Pancreas (tissue), 10 donors: ENCODE measurements around the gene CFAP119. TPM values are rescaled to one million over a fixed set of nuclear protein-coding genes. Genes with fewer than 3 reads are reported as not detected.

Experiments
- ATAC-seq, 4 donors: fragments of 200-7000 bp; cut with Tn5 transposase; one replicate each; pipeline versions ENCODE4 v1.8.0 to v1.9.1; 2020; ENCODE audit warnings: mild to moderate bottlenecking in 4 of 4, moderate library complexity in 4 of 4
- DNase-seq, 6 donors: peaks; one replicate each; pipeline ENCODE4 v3.0.0-alpha.2; 2020
- FAIRE-seq: peaks from 2 replicates; lab custom pipeline; 2012; peaks lifted over from hg19 to GRCh38; lab: Jason Lieb, UNC
- H3K27ac ChIP-seq, 4 donors: fragments of 200-600 bp; sonication (generic); 1 replicate in 3 of 4; 2 replicates in 1 of 4; pipeline versions ENCODE4 v1.5.0 to v1.8.0; 2020
- H3K27me3 ChIP-seq, 4 donors: fragments of 200-600 bp; one replicate each; pipeline ENCODE4 v1.8.0; 2021
- H3K36me3 ChIP-seq, 3 donors: fragments of 200-600 bp; sonication (generic) in 1 of 3; one replicate each; pipeline versions ENCODE4 v1.5.0 to v1.8.0; 2020 to 2021
- H3K4me1 ChIP-seq, 3 donors: fragments of 200-600 bp; one replicate each; pipeline ENCODE4 v1.8.0; 2021
- H3K4me3 ChIP-seq, 4 donors: fragments of 200-600 bp; sonication (generic) in 2 of 4; one replicate each; pipeline versions ENCODE4 v1.5.0 to v1.8.0; 2020 to 2021
- H3K9me3 ChIP-seq, 4 donors: fragments of 200-600 bp; one replicate each; pipeline ENCODE4 v1.8.0; 2021
- WGBS, 2 donors: extraction: QIAGEN DNeasy Blood & Tissue Kit; methylation state at CpG; one replicate each; pipeline ENCODE4 v1.1.7; 2013; 5-methylcytosine and 5-hydroxymethylcytosine counted together
- intact Hi-C, 3 donors: fragments of 100-400 bp; cut with DNase I; formaldehyde crosslinking; loops; one replicate each; pipeline versions ENCODE4 v1.11.1 to v1.14.2; 2022
- polyA plus RNA-seq, 2 donors: library from polyadenylated mRNA; stranded (reverse); fragments of 200-250 nt; gene quantifications; one replicate each; pipeline ENCODE4 v1.2.3, GENCODE V29; 2013
- total RNA-seq, 6 donors: library from RNA; stranded (reverse); fragmentation: NEBNext Ultra II Directional in 4 of 6; extraction: Animal tissue kit (Norgen Biotek cat#: 25700) in 4 of 6; gene quantifications; one replicate each; pipeline versions ENCODE4 v1.2.1 to v1.2.4, GENCODE V29; 2021 to 2023
- TF ChIP-seq, protein P1 (sequence below), 4 donors: fragments of 200-600 bp; sonication (generic) in 3 of 4; IDR thresholded peaks; one replicate each; pipeline versions ENCODE4 v1.5.0 to v1.8.0; 2021; ENCODE audit warnings: antibody characterized with exemption in 4 of 4
- donor health status: healthy with polysubstance abuse.
- donor health status: DM: no; HTN: no; CAD: no; lungs with moderate emphysema.
- donor health status: DM: no; HTN: no; CAD: no.
- donor health status: control.
- donor health status: control.
- donor health status: Bipolar disorder and iron deficiency.
- donor health status: DM: yes; HTN: yes; CAD: no.
- donor health status: DM: no; HTN: no; CAD: no.
- donor health status: DM: no; HTN: no; CAD: no.
- donor health status: DM: yes; HTN: yes; CAD: no.

CFAP119 gene
- total and polyA plus RNA-seq, 8 donors: 1.7 to 32.1 (median 3.4) TPM

DNA sequence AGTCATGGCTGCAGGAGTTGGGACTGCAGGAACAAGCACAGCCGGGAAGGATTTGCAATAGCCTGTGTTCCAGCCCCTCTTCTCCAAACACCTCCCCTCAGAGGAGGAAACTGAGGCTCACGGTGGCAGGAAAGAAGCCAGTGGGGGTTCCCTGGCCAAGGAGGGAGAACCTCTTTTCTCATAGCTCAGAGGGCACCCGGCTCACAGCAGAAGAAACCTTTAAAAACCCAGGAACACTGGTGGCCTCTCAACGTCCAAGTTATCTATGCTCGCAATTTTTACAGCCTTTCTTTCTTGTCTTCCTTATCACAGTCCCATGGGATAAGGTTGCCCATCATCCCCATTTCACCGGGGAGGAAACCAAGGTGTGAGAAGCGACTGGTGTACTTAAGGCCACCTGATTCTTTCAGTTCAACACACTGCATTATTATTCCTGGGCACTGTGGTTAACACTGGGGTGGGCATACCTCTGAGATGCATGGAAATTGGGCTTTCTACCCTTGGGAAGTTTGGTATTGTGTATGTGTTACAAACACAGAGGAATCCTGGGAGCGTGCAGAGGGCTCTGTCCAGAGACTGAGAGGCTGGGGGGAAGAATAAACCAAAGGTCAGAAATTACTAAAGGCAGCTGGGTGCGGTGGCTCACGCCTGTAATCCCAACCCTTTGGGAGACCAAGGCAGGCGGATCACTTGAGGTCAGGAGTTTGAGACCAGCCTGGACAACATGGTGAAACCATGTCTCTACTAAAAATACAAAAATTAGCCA, 25.9 kb upstream of the CFAP119 start:
- Histone ChIP-seq H3K27me3 (no peaks in the 10 kb centered on the region), H3K9me3 (no peaks in the 10 kb centered on the region), H3K4me1 (peaks cover 0 to 6% (median 0%) of the 10 kb centered on the region in 3 donors), H3K27ac (peak overlapping the region in 3 of 4 donors; percentile 60 to 74 (median 70)), H3K4me3 (peak overlapping the region; percentile 89 to 97 (median 94)), H3K36me3 (peaks cover 0 to 2% (median under 1%) of the 10 kb centered on the region in 3 donors)
- no peak for DNase-seq
- 49 to 54% methylated on average over 11 of the region's 11 CpGs for WGBS, 2 donors
- FAIRE-seq: no peak
- TF ChIP-seq, protein P1, sequence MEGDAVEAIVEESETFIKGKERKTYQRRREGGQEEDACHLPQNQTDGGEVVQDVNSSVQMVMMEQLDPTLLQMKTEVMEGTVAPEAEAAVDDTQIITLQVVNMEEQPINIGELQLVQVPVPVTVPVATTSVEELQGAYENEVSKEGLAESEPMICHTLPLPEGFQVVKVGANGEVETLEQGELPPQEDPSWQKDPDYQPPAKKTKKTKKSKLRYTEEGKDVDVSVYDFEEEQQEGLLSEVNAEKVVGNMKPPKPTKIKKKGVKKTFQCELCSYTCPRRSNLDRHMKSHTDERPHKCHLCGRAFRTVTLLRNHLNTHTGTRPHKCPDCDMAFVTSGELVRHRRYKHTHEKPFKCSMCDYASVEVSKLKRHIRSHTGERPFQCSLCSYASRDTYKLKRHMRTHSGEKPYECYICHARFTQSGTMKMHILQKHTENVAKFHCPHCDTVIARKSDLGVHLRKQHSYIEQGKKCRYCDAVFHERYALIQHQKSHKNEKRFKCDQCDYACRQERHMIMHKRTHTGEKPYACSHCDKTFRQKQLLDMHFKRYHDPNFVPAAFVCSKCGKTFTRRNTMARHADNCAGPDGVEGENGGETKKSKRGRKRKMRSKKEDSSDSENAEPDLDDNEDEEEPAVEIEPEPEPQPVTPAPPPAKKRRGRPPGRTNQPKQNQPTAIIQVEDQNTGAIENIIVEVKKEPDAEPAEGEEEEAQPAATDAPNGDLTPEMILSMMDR (IDR thresholded peaks at IDR 0.05): no peak
- intact Hi-C loops: no loop called here
- ATAC-seq: peak in 3 of 4 donors; percentile 4 to 14 (median 11)

DNA sequence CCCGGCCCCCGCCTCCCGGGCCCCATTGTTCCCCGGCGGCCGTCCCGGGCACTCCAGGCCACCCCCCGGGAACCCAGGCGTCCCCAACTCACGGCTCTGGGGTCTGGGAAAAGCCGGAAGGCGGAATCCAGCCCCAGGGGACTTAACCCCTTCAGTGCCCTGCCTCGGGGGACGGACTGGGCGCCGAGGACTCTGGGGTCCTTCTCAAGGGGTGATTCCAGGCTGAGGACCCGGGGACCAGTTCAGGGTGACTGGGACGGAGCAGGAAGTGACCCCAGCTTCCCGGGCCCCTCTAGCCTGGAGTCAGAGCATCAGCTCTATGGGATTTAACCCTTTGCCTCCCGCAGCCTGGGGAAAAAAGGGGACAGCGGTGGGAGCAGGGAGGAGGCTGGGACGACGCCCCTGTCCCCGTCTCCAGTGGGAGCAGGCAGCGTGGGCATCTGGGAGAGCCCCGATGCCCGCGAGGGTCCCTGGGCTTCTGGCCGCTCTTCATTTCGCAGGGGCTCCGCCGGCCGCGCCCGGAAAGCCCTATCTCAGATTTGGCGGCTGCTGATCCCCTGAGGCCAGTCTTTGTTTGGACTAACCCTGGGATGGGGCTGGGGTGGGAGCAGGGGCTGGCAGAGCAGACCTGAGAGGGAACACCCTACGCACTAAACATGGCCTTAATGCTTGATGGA, 25.2 kb upstream of the CFAP119 start, which contains the start of gene ZNF629:
ZNF629 (minus strand) TSS at position 270 of the 677 bp plus-strand sequence. CDS start 2,723 bp downstream, outside the sequence.
- FAIRE-seq: no peak
- WGBS, 2 donors: 0 to 1% methylated on average over 35 to 37 of the region's 37 CpGs
- DNase-seq: peak; percentile 69 to 89 (median 71)
- peak; percentile 87 to 94 (median 91) for ATAC-seq
- TF ChIP-seq, protein P1 (IDR thresholded peaks at IDR 0.05): no peak
- intact Hi-C loops: no loop called here
- H3K4me3 ChIP-seq: peak within 1 kb of the TSS; percentile 89 to 97 (median 94)
- H3K9me3 ChIP-seq: no peaks in the 10 kb centered on the region
- H3K36me3 ChIP-seq: peaks cover 0 to 9% (median 6%) of the 10 kb centered on the region in 3 donors
- peaks cover 0 to 6% (median 0%) of the 10 kb centered on the region in 3 donors for H3K4me1 ChIP-seq
- peak within 1 kb of the TSS; percentile 60 to 74 (median 70) for H3K27ac ChIP-seq
- no peaks in the 10 kb centered on the region for H3K27me3 ChIP-seq

DNA sequence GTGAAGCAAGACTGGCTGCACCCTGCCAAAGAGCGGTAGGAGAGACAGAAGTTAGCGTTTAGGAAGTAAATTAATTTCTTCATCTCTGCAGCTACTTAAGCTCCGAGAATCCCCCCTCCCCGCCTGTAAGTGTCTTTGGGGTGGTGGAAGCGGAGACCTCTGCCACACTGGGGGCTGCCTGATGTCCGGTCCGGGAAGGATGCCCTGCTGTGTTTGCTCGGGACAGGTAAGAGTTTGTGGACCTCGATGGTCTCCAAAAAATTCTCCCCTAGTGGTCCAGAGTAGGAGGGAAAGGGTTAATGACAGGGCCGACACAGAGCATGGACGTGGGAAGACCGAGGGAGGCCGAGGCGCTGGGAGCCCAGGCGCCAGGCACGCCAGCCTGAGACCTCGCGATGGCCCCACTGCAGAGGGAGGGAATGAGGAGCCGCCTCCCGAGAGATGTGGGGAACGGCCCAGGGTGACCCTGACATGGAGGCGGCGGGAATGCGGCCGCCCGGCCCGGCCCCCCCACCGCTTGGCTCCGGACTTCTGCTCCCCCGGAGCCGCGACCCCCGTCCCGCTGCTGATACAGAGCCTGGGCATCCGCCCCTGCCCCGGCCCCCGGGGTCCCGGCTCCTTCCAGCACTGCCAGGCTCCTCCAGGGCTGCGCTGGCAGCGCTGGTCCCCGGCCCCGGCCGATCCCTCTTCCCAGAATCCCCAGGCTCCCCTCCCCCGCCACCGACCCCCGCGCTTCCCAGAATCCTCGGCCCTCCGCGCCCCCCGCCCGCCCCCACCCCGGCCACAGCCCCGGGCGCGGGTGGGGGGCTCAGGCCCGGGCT, 24.5 kb upstream of the CFAP119 start:
- Histone ChIP-seq H3K4me3 (peak overlapping the region; percentile 89 to 97 (median 94)), H3K4me1 (peaks cover 0 to 6% (median 0%) of the 10 kb centered on the region in 3 donors), H3K9me3 (no peaks in the 10 kb centered on the region), H3K36me3 (peaks cover 0 to 14% (median 6%) of the 10 kb centered on the region in 3 donors), H3K27ac (peak overlapping the region; percentile 60 to 74 (median 70)), H3K27me3 (no peaks in the 10 kb centered on the region)
- DNase-seq: peak in 3 of 6 donors; percentile 27 to 81 (median 51)
- no peak for FAIRE-seq
- ATAC-seq: peak; percentile 29 to 68 (median 59)
- TF ChIP-seq, protein P1 (IDR thresholded peaks at IDR 0.05): no peak
- intact Hi-C loops: no loop called here
- WGBS, 2 donors: 6 to 8% methylated on average over 39 to 57 of the region's 57 CpGs

DNA sequence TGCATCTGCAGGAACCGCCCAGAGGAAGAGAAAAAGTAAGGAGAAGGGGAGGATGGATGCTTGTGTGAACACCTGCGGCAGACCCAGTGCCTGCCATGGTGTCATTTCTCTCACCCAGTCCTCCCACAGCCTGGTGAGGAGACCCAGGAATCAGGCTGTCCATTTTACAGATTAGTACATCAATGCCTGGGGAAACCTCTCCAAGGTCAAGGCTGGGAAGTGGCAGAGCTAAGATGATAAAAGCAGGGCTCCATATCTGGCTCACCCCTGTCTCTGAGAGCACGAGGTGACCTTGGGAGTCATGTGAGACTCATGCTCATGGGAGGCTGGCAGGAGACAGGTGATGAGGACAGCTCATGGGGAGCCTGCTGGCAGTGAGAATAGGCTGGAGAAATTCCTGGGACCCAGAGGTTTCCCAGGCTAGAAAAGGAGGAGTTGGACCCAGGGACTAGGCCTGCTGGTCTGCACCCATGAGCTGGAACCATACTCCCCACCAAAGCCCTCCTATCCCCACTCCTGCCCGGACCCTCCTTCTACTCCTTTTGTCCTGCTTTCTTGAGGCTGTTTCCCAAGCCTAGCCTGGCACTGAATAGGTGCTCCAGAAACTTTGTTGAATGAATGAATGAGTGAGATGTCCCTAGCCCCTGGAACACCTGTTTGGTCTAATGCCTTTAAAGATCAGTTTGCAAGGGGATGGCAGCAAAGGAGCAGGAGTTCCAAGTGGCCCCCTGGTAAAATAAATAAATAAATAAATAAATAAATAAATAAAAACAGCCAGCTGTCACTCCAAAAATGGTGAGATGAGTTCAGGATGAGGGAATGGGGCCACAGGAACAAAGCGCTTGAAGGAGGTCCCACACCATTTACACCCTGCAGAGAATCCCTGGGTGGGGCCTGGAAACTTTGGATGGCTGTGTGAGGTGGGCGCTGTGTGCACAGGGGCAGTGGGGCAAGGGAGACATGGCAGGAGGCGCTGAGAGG, 23.6 kb upstream of the CFAP119 start:
- Histone ChIP-seq H3K4me1 (peaks cover 0 to 6% (median 0%) of the 10 kb centered on the region in 3 donors), H3K9me3 (no peaks in the 10 kb centered on the region), H3K27me3 (no peaks in the 10 kb centered on the region), H3K36me3 (peaks cover 0 to 14% (median 6%) of the 10 kb centered on the region in 3 donors), H3K27ac (no peak overlapping the region), H3K4me3 (peak overlapping the region in 1 of 4 donors; percentile 97)
- intact Hi-C loops: no loop called here
- FAIRE-seq (no peak), ATAC-seq (no peak), DNase-seq (no peak)
- TF ChIP-seq, protein P1 (IDR thresholded peaks at IDR 0.05): no peak
- 68 to 69% methylated on average over 7 of the region's 7 CpGs for WGBS, 2 donors
